HEK293 (cell line): ENCODE data around the gene PLXNA2.

ENCODE experiments used
- MYNN ChIP-seq: fragments of 450-650 bp; formaldehyde crosslinking; IDR thresholded peaks from 2 replicates; pipeline ENCODE4 v1.5.1; 2016; ENCODE audit warnings: missing biosample characterization, missing genetic modification characterization, borderline replicate concordance
- REST ChIP-seq: fragments of 450-650 bp; formaldehyde crosslinking; IDR thresholded peaks from 2 replicates; pipeline ENCODE4 v1.5.1; 2016; ENCODE audit warnings: missing biosample characterization, missing genetic modification characterization
- TCF7L2 ChIP-seq: IDR thresholded peaks from 2 replicates; pipeline ENCODE4 v1.6.1; 2011; ENCODE audit warnings: low read depth, mild to moderate bottlenecking, inconsistent platforms, low read length, moderate library complexity, borderline replicate concordance
- YY1 ChIP-seq: fragments of 450-650 bp; formaldehyde crosslinking; IDR thresholded peaks from 2 replicates; pipeline ENCODE4 v1.5.1; 2018; ENCODE audit warnings: missing biosample characterization, missing genetic modification characterization
- ZBTB10 ChIP-seq: fragments of 450-650 bp; formaldehyde crosslinking; IDR thresholded peaks from 2 replicates; pipeline ENCODE4 v1.5.1; 2016; ENCODE audit warnings: missing biosample characterization, missing genetic modification characterization
- ZFP69B ChIP-seq: fragments of 450-650 bp; formaldehyde crosslinking; IDR thresholded peaks from 2 replicates; pipeline ENCODE4 v1.5.1; 2016; ENCODE audit warnings: missing biosample characterization, missing genetic modification characterization
- ZNF140 ChIP-seq: fragments of 450-650 bp; formaldehyde crosslinking; IDR thresholded peaks from 2 replicates; pipeline ENCODE4 v1.5.1; 2016; ENCODE audit warnings: missing biosample characterization, missing genetic modification characterization
- ZNF239 ChIP-seq: fragments of 450-650 bp; formaldehyde crosslinking; IDR thresholded peaks from 2 replicates; pipeline ENCODE4 v1.5.1; 2016; ENCODE audit warnings: missing biosample characterization, missing genetic modification characterization
- ZNF24 ChIP-seq: fragments of 450-650 bp; formaldehyde crosslinking; IDR thresholded peaks from 2 replicates; pipeline ENCODE4 v1.5.1; 2016; ENCODE audit warnings: missing biosample characterization, missing genetic modification characterization
- ZNF394 ChIP-seq: fragments of 450-650 bp; formaldehyde crosslinking; IDR thresholded peaks from 2 replicates; pipeline ENCODE4 v1.5.1; 2016; ENCODE audit warnings: missing biosample characterization, missing genetic modification characterization, mild to moderate bottlenecking, moderate library complexity, borderline replicate concordance
- ZNF777 ChIP-seq: fragments of 450-650 bp; formaldehyde crosslinking; IDR thresholded peaks from 2 replicates; pipeline ENCODE4 v1.5.1; 2017; ENCODE audit warnings: missing biosample characterization, missing genetic modification characterization, borderline replicate concordance
- ZNF837 ChIP-seq: fragments of 450-650 bp; formaldehyde crosslinking; IDR thresholded peaks from 2 replicates; pipeline ENCODE4 v1.5.1; 2016; ENCODE audit warnings: missing biosample characterization, missing genetic modification characterization
- TF ChIP-seq, protein P1 (sequence below): fragments of 450-650 bp; formaldehyde crosslinking; IDR thresholded peaks from 2 replicates; pipeline ENCODE4 v1.5.1; 2016; ENCODE audit warnings: missing biosample characterization, missing genetic modification characterization
- TF ChIP-seq, protein P2 (sequence below): sonication (generic); formaldehyde crosslinking; IDR thresholded peaks from 2 replicates; pipeline ENCODE4 v1.8.1; 2022; ENCODE audit warnings: mild to moderate bottlenecking, moderate library complexity, missing genetic modification reagents

- TF ChIP-seq, protein P1, sequence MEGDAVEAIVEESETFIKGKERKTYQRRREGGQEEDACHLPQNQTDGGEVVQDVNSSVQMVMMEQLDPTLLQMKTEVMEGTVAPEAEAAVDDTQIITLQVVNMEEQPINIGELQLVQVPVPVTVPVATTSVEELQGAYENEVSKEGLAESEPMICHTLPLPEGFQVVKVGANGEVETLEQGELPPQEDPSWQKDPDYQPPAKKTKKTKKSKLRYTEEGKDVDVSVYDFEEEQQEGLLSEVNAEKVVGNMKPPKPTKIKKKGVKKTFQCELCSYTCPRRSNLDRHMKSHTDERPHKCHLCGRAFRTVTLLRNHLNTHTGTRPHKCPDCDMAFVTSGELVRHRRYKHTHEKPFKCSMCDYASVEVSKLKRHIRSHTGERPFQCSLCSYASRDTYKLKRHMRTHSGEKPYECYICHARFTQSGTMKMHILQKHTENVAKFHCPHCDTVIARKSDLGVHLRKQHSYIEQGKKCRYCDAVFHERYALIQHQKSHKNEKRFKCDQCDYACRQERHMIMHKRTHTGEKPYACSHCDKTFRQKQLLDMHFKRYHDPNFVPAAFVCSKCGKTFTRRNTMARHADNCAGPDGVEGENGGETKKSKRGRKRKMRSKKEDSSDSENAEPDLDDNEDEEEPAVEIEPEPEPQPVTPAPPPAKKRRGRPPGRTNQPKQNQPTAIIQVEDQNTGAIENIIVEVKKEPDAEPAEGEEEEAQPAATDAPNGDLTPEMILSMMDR (tag by site-specific recombination), result no peak
- TF ChIP-seq ZNF239 (tag by site-specific recombination), result no peak
- no peak for TF ChIP-seq MYNN
- no peak for TF ChIP-seq ZFP69B (tag by site-specific recombination)
- no peak for TF ChIP-seq ZNF24 (tag by site-specific recombination)
- no peak for TF ChIP-seq YY1
- no peak for TF ChIP-seq TCF7L2
- TF ChIP-seq ZNF837 (tag by site-specific recombination), result no peak
- TF ChIP-seq ZNF394 (tag by site-specific recombination), result no peak
- no peak for TF ChIP-seq ZNF777
- no peak for TF ChIP-seq ZBTB10 (tag by site-specific recombination)
- TF ChIP-seq ZNF140 (tag by site-specific recombination), result no peak
- TF ChIP-seq, protein P2, sequence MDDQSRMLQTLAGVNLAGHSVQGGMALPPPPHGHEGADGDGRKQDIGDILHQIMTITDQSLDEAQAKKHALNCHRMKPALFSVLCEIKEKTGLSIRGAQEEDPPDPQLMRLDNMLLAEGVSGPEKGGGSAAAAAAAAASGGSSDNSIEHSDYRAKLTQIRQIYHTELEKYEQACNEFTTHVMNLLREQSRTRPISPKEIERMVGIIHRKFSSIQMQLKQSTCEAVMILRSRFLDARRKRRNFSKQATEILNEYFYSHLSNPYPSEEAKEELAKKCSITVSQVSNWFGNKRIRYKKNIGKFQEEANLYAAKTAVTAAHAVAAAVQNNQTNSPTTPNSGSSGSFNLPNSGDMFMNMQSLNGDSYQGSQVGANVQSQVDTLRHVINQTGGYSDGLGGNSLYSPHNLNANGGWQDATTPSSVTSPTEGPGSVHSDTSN, result no peak
- TF ChIP-seq REST (tag by site-specific recombination), result no peak
Measured at GRCh38 chr1:208202333-208202995, 41.7 kb downstream of the PLXNA2 start.
